ENCODE results near the gene AATF. TPM values are rescaled to one million over a fixed set of nuclear protein-coding genes. Genes with fewer than 3 reads are reported as not detected.

Gene AATF
- polyA plus RNA-seq, 3 donors, result 24.3 to 57.9 (median 41.1) TPM

GRCh38 chr17:37094391-37094790, 145.6 kb downstream of the AATF start:
- no peak for TF ChIP-seq CTCF (IDR thresholded peaks at IDR 0.05)
- peaks cover 37 to 41% of the 10 kb centered on the region in 2 donors for H3K36me3 Mint-ChIP-seq
- peaks cover 22% of the 10 kb centered on the region for H3K4me1 Mint-ChIP-seq
- H4K20me1 ChIP-seq (ENCODE audit: insufficient read depth, low read length), result no peaks in the 10 kb centered on the region
- intact Hi-C loops (cut with micrococcal nuclease), result no loop called here
- WGBS (ENCODE audit: insufficient coverage), result 97% methylated on average over 3 of the region's 4 CpGs
- H3K4me3 Mint-ChIP-seq, result no peak overlapping the region
- H3K4me1 ChIP-seq (ENCODE audit: control insufficient read depth in 1 of 2, insufficient read depth in 2 of 2, low read length in 2 of 2), result peaks cover 14 to 17% of the 10 kb centered on the region in 2 donors
- no peaks in the 10 kb centered on the region for H3K9me3 Mint-ChIP-seq
- H3K27ac Mint-ChIP-seq, result peak overlapping the region in 1 of 7 donors; percentile 20
- DNase-seq, result no peak
- peaks cover 0 to 5% (median 2%) of the 10 kb centered on the region in 3 donors for H3K27me3 Mint-ChIP-seq (ENCODE audit: low read depth in 3 of 3)
- no peak overlapping the region for H3K4me3 ChIP-seq (replicated peaks in 1 of 3; ENCODE audit: low read depth in 2 of 3, low read length in 3 of 3)
- no peak overlapping the region for H3K9ac ChIP-seq (ENCODE audit: insufficient read depth, low read length, poor library complexity, severe bottlenecking)
- H2AFZ ChIP-seq (ENCODE audit: insufficient read depth, low read depth, low read length, poor library complexity, severe bottlenecking), result no peak overlapping the region
- no peak overlapping the region for H3K4me2 ChIP-seq (replicated peaks; ENCODE audit: extremely low read depth, low read length, poor library complexity, severe bottlenecking)
- H3K9me3 ChIP-seq (replicated peaks in 1 of 2; ENCODE audit: control insufficient read depth in 1 of 2, insufficient read depth in 1 of 2, low read length in 2 of 2), result no peaks in the 10 kb centered on the region
- H3K27ac ChIP-seq (ENCODE audit: low read depth in 1 of 2, low read length in 2 of 2), result no peak overlapping the region
- H3K36me3 ChIP-seq (replicated peaks in 1 of 2; ENCODE audit: control insufficient read depth in 1 of 2, insufficient read depth in 2 of 2, low read length in 2 of 2), result peaks cover 14 to 36% of the 10 kb centered on the region in 2 donors
- H3K79me2 ChIP-seq (ENCODE audit: insufficient read depth, low read length), result no peaks in the 10 kb centered on the region
- H3K27me3 ChIP-seq (ENCODE audit: control insufficient read depth in 2 of 2, insufficient read depth in 2 of 2, low read length in 2 of 2), result no peaks in the 10 kb centered on the region

GRCh38 chr17:37096071-37096470, 147.3 kb downstream of the AATF start:
- 95% methylated on average over 2 of the region's 2 CpGs for WGBS (ENCODE audit: insufficient coverage)
- H3K4me3 ChIP-seq (replicated peaks in 1 of 3; ENCODE audit: low read depth in 2 of 3, low read length in 3 of 3), result no peak overlapping the region
- no peak for DNase-seq
- H3K27me3 ChIP-seq (ENCODE audit: control insufficient read depth in 2 of 2, insufficient read depth in 2 of 2, low read length in 2 of 2), result no peaks in the 10 kb centered on the region
- no peak for TF ChIP-seq CTCF (IDR thresholded peaks at IDR 0.05)
- no peak overlapping the region for H3K4me3 Mint-ChIP-seq
- H3K36me3 Mint-ChIP-seq, result peaks cover 37 to 41% of the 10 kb centered on the region in 2 donors
- no peaks in the 10 kb centered on the region for H3K9me3 Mint-ChIP-seq
- H3K36me3 ChIP-seq (replicated peaks in 1 of 2; ENCODE audit: control insufficient read depth in 1 of 2, insufficient read depth in 2 of 2, low read length in 2 of 2), result peaks cover 14 to 36% of the 10 kb centered on the region in 2 donors
- no peaks in the 10 kb centered on the region for H3K9me3 ChIP-seq (replicated peaks in 1 of 2; ENCODE audit: control insufficient read depth in 1 of 2, insufficient read depth in 1 of 2, low read length in 2 of 2)
- H2AFZ ChIP-seq (ENCODE audit: insufficient read depth, low read depth, low read length, poor library complexity, severe bottlenecking), result no peak overlapping the region
- H3K9ac ChIP-seq (ENCODE audit: insufficient read depth, low read length, poor library complexity, severe bottlenecking), result no peak overlapping the region
- no peak overlapping the region for H3K27ac ChIP-seq (ENCODE audit: low read depth in 1 of 2, low read length in 2 of 2)
- peaks cover 0 to 5% (median 2%) of the 10 kb centered on the region in 3 donors for H3K27me3 Mint-ChIP-seq (ENCODE audit: low read depth in 3 of 3)
- intact Hi-C loops (cut with micrococcal nuclease), result no loop called here
- H4K20me1 ChIP-seq (ENCODE audit: insufficient read depth, low read length), result no peaks in the 10 kb centered on the region
- no peak overlapping the region for H3K4me2 ChIP-seq (replicated peaks; ENCODE audit: extremely low read depth, low read length, poor library complexity, severe bottlenecking)
- no peaks in the 10 kb centered on the region for H3K79me2 ChIP-seq (ENCODE audit: insufficient read depth, low read length)
- peaks cover 15 to 18% of the 10 kb centered on the region in 2 donors for H3K4me1 ChIP-seq (ENCODE audit: control insufficient read depth in 1 of 2, insufficient read depth in 2 of 2, low read length in 2 of 2)
- H3K27ac Mint-ChIP-seq, result peak overlapping the region in 1 of 7 donors; percentile 47
- peaks cover 20% of the 10 kb centered on the region for H3K4me1 Mint-ChIP-seq
